Hematopoietic multipotent progenitor cell (in vitro differentiated cells): ENCODE measurements around the gene ARL6IP5. TPM values are rescaled to one million over a fixed set of nuclear protein-coding genes. Genes with fewer than 3 reads are reported as not detected.

Source experiments
- DNase-seq, 3 donors: peaks; one replicate each; pipeline ENCODE4 v3.0.0-alpha.2; 2011 to 2015; ENCODE audit warnings: low read depth in 2 of 3, low spot score in 2 of 3
- small RNA-seq: library from RNA; depleted of rRNA; stranded (forward); fragments of <200 nt; gene quantifications from one replicate; pipeline ENCODE3, GENCODE V24; 2012
- total RNA-seq: library from RNA; depleted of rRNA; stranded (reverse); fragments of >200 nt; gene quantifications from one replicate; pipeline ENCODE4 v1.2.3, GENCODE V29; 2012

ARL6IP5 gene
- total RNA-seq, 1 donor, result 144 TPM

DNA sequence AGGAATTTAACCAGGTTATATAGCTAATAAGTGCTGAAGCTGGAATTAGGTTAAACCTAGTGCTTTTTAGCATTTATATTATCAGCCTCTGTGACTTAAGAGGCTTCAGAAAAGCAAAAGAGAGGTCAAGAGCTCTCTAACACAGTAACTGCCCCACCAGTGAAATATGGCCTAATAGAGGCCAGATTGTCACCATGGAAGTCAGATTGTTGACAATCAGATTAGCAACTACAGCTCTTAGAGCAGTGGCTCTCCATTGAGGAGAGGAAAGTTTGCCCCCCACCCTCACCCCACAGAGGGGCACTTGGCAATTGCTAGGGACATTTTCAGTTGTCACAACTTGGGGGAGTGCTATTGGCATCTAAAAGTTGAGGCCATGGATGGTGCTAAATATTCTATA, 61.0 kb downstream of the ARL6IP5 start:
- DNase-seq, result no peak

DNA sequence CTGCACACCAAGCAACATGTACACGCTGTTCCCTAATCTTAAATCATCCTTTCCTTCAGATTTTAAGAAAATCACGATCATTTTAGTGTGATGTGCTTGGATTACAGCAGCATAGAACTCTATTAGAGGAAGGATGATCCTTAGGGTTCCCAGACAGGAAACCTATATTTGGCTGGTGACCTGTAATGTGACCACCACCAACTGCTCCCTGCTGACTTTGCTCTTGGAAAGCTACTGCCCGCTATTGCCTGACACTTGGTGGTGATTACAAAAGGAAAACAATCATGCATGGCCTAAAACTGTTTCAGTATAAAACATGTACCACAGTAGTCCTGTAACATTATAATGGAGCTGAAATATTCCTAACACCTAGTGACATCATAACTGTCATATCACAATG, 64.8 kb downstream of the ARL6IP5 start:
- no peak for DNase-seq

Small RNAs within 50 kb of the gene (small RNA-seq; reads per million reads assigned to genes)
- 1.0 reads per million, percentile 34 among the genes with 10 or more reads in this experiment for gene MIR3136

Other genes starting within 250 kb of the ARL6IP5 start
- not detected for gene TAFA4, start 152.4 kb upstream of the ARL6IP5 start, total RNA-seq
- gene EOGT, start 71.3 kb upstream of the ARL6IP5 start, total RNA-seq, result 20.7 TPM
- gene TMF1, start 32.6 kb upstream of the ARL6IP5 start, total RNA-seq, result 16.2 TPM
- 29.1 TPM for gene UBA3, start 4.6 kb upstream of the ARL6IP5 start, total RNA-seq
- gene LMOD3, start 37.7 kb downstream of the ARL6IP5 start, total RNA-seq, result not detected